ENCODE results near the gene ARMC8.

- no peak for TF ChIP-seq CTCF (IDR thresholded peaks at IDR 0.05)
- no peak for TF ChIP-seq EP300 (IDR thresholded peaks at IDR 0.05)
- no peak for TF ChIP-seq POLR2A (IDR thresholded peaks at IDR 0.05; ENCODE audit: low read depth)
Observed at GRCh38 chr3:138263104-138263503, 76.0 kb downstream of the ARMC8 start.
